H9 (cell line): ENCODE data around the gene DAD1. TPM values are rescaled to one million over a fixed set of nuclear protein-coding genes. Genes with fewer than 3 reads are reported as not detected.

ENCODE experiments used
- DNase-seq: peaks from one replicate; pipeline ENCODE4 v3.0.0-alpha.2; 2017
- H2AFZ ChIP-seq: one replicate; pipeline ENCODE4 v1.6.1; 2013; ENCODE audit warnings: mild to moderate bottlenecking, low read length, control low read depth, moderate library complexity
- H2AK5ac ChIP-seq: 2 replicates; pipeline ENCODE4 v1.6.1; 2013; ENCODE audit warnings: low read length, control low read depth, mixed read lengths; ENCODE audit not compliant: insufficient read length
- H2BK120ac ChIP-seq: one replicate; pipeline ENCODE4 v1.6.1; 2013; ENCODE audit warnings: low read depth, mild to moderate bottlenecking, low read length, control low read depth, inconsistent platforms; ENCODE audit not compliant: poor library complexity, severe bottlenecking
- H2BK12ac ChIP-seq: 2 replicates; pipeline ENCODE4 v1.6.1; 2013; ENCODE audit warnings: low read length, control low read depth, mixed read lengths, low read depth; ENCODE audit not compliant: insufficient read length
- H2BK15ac ChIP-seq: 2 replicates; pipeline ENCODE4 v1.6.1; 2013; ENCODE audit warnings: low read depth, low read length, control low read depth
- H2BK20ac ChIP-seq: one replicate; pipeline ENCODE4 v1.6.1; 2013; ENCODE audit warnings: low read depth, mild to moderate bottlenecking, low read length, control low read depth, inconsistent platforms; ENCODE audit not compliant: poor library complexity, severe bottlenecking
- H2BK5ac ChIP-seq: 2 replicates; pipeline ENCODE4 v1.6.1; 2013; ENCODE audit warnings: low read length, control low read depth, mixed read lengths; ENCODE audit not compliant: insufficient read length
- H3K14ac ChIP-seq: 2 replicates; pipeline ENCODE4 v1.6.1; 2013; ENCODE audit warnings: low read length, control low read depth; ENCODE audit not compliant: insufficient read depth
- H3K18ac ChIP-seq: 2 replicates; pipeline ENCODE4 v1.6.1; 2013; ENCODE audit warnings: low read depth, mild to moderate bottlenecking, mixed read lengths, low read length, control low read depth; ENCODE audit not compliant: insufficient read length
- H3K23ac ChIP-seq: 2 replicates; pipeline ENCODE4 v1.6.1; 2013; ENCODE audit warnings: low read length, control low read depth, mixed read lengths, low read depth; ENCODE audit not compliant: insufficient read length
- H3K23me2 ChIP-seq: 2 replicates; pipeline ENCODE4 v1.6.1; 2013; ENCODE audit warnings: low read depth, mild to moderate bottlenecking, mixed read lengths, low read length, control low read depth; ENCODE audit not compliant: insufficient read length, poor library complexity, severe bottlenecking
- H3K27ac ChIP-seq: 2 replicates; pipeline ENCODE4 v1.5.1; 2013; ENCODE audit warnings: low read length, control low read depth, mixed read lengths, low read depth; ENCODE audit not compliant: insufficient read length
- H3K27me3 ChIP-seq: 2 replicates; pipeline ENCODE4 v1.6.1; 2013; ENCODE audit warnings: low read length, control low read depth, inconsistent platforms; ENCODE audit not compliant: insufficient read depth
- H3K4ac ChIP-seq: 2 replicates; pipeline ENCODE4 v1.6.1; 2013; ENCODE audit warnings: low read depth, mild to moderate bottlenecking, control low read depth, inconsistent platforms, low read length, moderate library complexity
- H3K4me1 ChIP-seq: 2 replicates; pipeline ENCODE4 v1.6.1; 2013; ENCODE audit warnings: low read length, control low read depth, inconsistent platforms; ENCODE audit not compliant: insufficient read depth
- H3K4me2 ChIP-seq: 2 replicates; pipeline ENCODE4 v1.6.1; 2013; ENCODE audit warnings: low read length, control low read depth, mixed read lengths; ENCODE audit not compliant: insufficient read length, insufficient read depth
- H3K56ac ChIP-seq: 2 replicates; pipeline ENCODE4 v1.6.1; 2013; ENCODE audit warnings: low read depth, mild to moderate bottlenecking, mixed read lengths, low read length, control low read depth; ENCODE audit not compliant: insufficient read length
- H3K79me1 ChIP-seq: 2 replicates; pipeline ENCODE4 v1.6.1; 2013; ENCODE audit warnings: low read depth, mild to moderate bottlenecking, moderate library complexity, low read length, control low read depth, inconsistent platforms; ENCODE audit not compliant: insufficient read depth, poor library complexity, severe bottlenecking
- H3K79me2 ChIP-seq: 2 replicates; pipeline ENCODE4 v1.6.1; 2013; ENCODE audit warnings: low read length, control low read depth, inconsistent platforms; ENCODE audit not compliant: insufficient read depth
- H3K9ac ChIP-seq: 2 replicates; pipeline ENCODE4 v1.6.1; 2013; ENCODE audit warnings: low read length, control low read depth, mixed read lengths; ENCODE audit not compliant: insufficient read length; ENCODE audit errors: extremely low read depth
- H3K9me3 ChIP-seq: one replicate; pipeline ENCODE4 v1.6.1; 2013; ENCODE audit warnings: low read depth, low read length, inconsistent platforms; ENCODE audit not compliant: control insufficient read depth
- H3T11ph ChIP-seq: one replicate; pipeline ENCODE4 v1.6.1; 2013; ENCODE audit warnings: mild to moderate bottlenecking, low read length, control low read depth, inconsistent platforms
- H4K20me1 ChIP-seq: one replicate; pipeline ENCODE4 v1.6.1; 2013; ENCODE audit not compliant: control insufficient read depth, insufficient read length, insufficient read depth
- H4K5ac ChIP-seq: 2 replicates; pipeline ENCODE4 v1.6.1; 2013; ENCODE audit warnings: low read depth, mild to moderate bottlenecking, mixed read lengths, low read length, control low read depth; ENCODE audit not compliant: insufficient read length
- H4K8ac ChIP-seq: replicated peaks from 2 replicates; pipeline ENCODE4 v1.6.1; 2013; ENCODE audit warnings: low read length, control low read depth, mixed read lengths, low read depth; ENCODE audit not compliant: insufficient read length
- H4K91ac ChIP-seq: 2 replicates; pipeline ENCODE4 v1.6.1; 2013; ENCODE audit warnings: low read depth, mild to moderate bottlenecking, moderate library complexity, mixed read lengths, low read length, control low read depth; ENCODE audit not compliant: insufficient read length
- H3K27ac Mint-ChIP-seq, 3 experiments: 2 replicates in 2 of 3; 3 replicates in 1 of 3; pipeline ENCODE4 v1.8.0; 2020 to 2021; ENCODE audit warnings: mixed read lengths in 3 of 3, mild to moderate bottlenecking in 1 of 3, moderate library complexity in 1 of 3
- H3K27me3 Mint-ChIP-seq: 2 replicates; pipeline ENCODE4 v1.8.0; 2021; ENCODE audit warnings: low read depth, mild to moderate bottlenecking, moderate library complexity, mixed read lengths
- H3K36me3 Mint-ChIP-seq, 3 experiments: 2 replicates in 2 of 3; 3 replicates in 1 of 3; pipeline ENCODE4 v1.8.0; 2020 to 2021; ENCODE audit warnings: low read depth in 3 of 3, mixed read lengths in 3 of 3; ENCODE audit not compliant: insufficient read depth in 1 of 3
- H3K4me1 Mint-ChIP-seq, 2 experiments: 2 replicates each; pipeline ENCODE4 v1.8.0; 2020; ENCODE audit warnings: mixed read lengths in 2 of 2
- H3K4me3 Mint-ChIP-seq, 2 experiments: 2 replicates in 1 of 2; 3 replicates in 1 of 2; pipeline ENCODE4 v1.8.0; 2020 to 2021; ENCODE audit warnings: mild to moderate bottlenecking in 2 of 2, mixed read lengths in 2 of 2, moderate library complexity in 1 of 2
- H3K9me3 Mint-ChIP-seq, 2 experiments: 2 replicates in 1 of 2; 3 replicates in 1 of 2; pipeline ENCODE4 v1.8.0; 2020; ENCODE audit warnings: mild to moderate bottlenecking in 2 of 2, mixed read lengths in 2 of 2, moderate library complexity in 1 of 2
- WGBS: extraction: QIAGEN DNeasy Blood & Tissue Kit; methylation state at CpG from one replicate; pipeline ENCODE4 v1.1.7; 2013; ENCODE audit warnings: missing lambda C conversion rate, low lambda C conversion rate, mixed read lengths; ENCODE audit not compliant: insufficient read length; ENCODE audit errors: extremely low coverage; 5-methylcytosine and 5-hydroxymethylcytosine counted together
- total RNA-seq: library from RNA; stranded (reverse); gene quantifications from 2 replicates; pipeline ENCODE4 v1.2.1, GENCODE V29; 2021
- TF ChIP-seq, protein P1 (sequence below): fragments of 200-600 bp; sonication (generic); conservative IDR thresholded peaks from 3 replicates; pipeline ENCODE4 v1.8.0; 2021; ENCODE audit warnings: antibody characterized with exemption, mild to moderate bottlenecking

DAD1 gene
- total RNA-seq, 1 experiment from 2014 or later = 127 TPM

DNA sequence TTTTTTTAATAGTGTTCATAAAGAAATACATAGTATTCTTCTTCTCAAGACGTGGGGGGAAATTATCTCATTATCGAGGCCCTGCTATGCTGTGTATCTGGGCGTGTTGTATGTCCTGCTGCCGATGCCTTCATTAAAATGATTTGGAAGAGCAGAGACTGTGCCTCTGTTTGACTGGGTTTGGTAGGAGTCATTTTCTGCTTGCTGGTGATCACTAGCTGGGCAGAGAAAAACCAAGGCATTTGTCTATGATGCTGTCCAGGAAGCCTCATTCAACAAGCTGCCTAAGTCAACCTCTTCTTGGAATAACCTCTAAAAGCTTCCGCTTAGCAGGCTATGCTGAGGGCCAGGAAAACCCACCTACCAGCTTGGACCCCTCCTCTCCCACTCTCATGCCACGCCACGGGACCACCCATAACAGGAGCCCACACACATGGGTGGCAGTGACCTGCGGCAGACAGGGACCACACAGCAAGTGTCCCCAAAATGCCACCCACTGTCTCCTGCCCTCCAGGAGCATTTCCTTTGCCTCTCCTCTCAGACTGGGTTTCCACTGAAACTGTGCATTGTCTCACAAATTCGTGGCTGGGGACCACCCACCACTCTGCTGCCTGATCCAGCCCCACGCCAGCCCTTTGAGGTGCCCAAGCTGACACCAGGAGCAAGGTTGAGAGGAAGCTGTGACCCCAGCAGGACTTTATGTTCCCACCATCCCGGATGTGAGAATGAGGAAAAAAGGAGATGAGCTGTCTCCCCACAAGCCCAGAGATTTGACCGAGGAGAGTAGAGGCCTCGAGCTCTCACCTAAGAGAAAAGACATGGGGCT lies 36.8 kb downstream of the DAD1 start:
- no peak overlapping the region for H2AK5ac ChIP-seq
- H3K4ac ChIP-seq = no peak overlapping the region
- H3K18ac ChIP-seq = no peak overlapping the region
- no peak overlapping the region for H3K56ac ChIP-seq
- no peak overlapping the region for H2BK12ac ChIP-seq
- Mint-ChIP-seq H3K9me3 (no peaks in the 10 kb centered on the region; a peak in 1 of 5 replicates), H3K36me3 (no peaks in the 10 kb centered on the region), H3K27ac (peak overlapping the region in 1 of 3 experiments; percentile 94; a peak in 1 of 7 replicates), H3K4me1 (peaks cover 42% of the 10 kb centered on the region in 2 experiments), H3K4me3 (no peak overlapping the region), H3K27me3 (peaks cover 3% of the 10 kb centered on the region; the same call in 1 of the 2 replicates)
- no peak overlapping the region for H3T11ph ChIP-seq
- no peak for DNase-seq
- no peaks in the 10 kb centered on the region for H3K27me3 ChIP-seq
- no peaks in the 10 kb centered on the region for H3K79me1 ChIP-seq
- H4K8ac ChIP-seq = no peak overlapping the region
- no peak overlapping the region for H3K27ac ChIP-seq
- H3K23me2 ChIP-seq = no peaks in the 10 kb centered on the region
- no peak overlapping the region for H2BK120ac ChIP-seq
- peaks cover 6% of the 10 kb centered on the region; the same call in 1 of the 2 replicates for H3K4me1 ChIP-seq
- H2AFZ ChIP-seq = no peak overlapping the region
- WGBS = no CpG with 5 or more reads among the region's 13 CpGs
- no peak overlapping the region for H4K91ac ChIP-seq
- no peaks in the 10 kb centered on the region for H4K20me1 ChIP-seq
- TF ChIP-seq, protein P1, sequence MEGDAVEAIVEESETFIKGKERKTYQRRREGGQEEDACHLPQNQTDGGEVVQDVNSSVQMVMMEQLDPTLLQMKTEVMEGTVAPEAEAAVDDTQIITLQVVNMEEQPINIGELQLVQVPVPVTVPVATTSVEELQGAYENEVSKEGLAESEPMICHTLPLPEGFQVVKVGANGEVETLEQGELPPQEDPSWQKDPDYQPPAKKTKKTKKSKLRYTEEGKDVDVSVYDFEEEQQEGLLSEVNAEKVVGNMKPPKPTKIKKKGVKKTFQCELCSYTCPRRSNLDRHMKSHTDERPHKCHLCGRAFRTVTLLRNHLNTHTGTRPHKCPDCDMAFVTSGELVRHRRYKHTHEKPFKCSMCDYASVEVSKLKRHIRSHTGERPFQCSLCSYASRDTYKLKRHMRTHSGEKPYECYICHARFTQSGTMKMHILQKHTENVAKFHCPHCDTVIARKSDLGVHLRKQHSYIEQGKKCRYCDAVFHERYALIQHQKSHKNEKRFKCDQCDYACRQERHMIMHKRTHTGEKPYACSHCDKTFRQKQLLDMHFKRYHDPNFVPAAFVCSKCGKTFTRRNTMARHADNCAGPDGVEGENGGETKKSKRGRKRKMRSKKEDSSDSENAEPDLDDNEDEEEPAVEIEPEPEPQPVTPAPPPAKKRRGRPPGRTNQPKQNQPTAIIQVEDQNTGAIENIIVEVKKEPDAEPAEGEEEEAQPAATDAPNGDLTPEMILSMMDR = no peak
- H3K9ac ChIP-seq = no peak overlapping the region
- no peak overlapping the region for H2BK5ac ChIP-seq
- H4K5ac ChIP-seq = no peak overlapping the region
- H3K79me2 ChIP-seq = no peaks in the 10 kb centered on the region
- no peak overlapping the region for H3K4me2 ChIP-seq
- no peak overlapping the region for H3K14ac ChIP-seq
- no peaks in the 10 kb centered on the region for H3K9me3 ChIP-seq
- H2BK15ac ChIP-seq = no peak overlapping the region
- no peak overlapping the region for H2BK20ac ChIP-seq
- H3K23ac ChIP-seq = no peak overlapping the region
